Esophagus squamous epithelium (tissue), 4 donors: Measurements from ENCODE around the gene MICALL2.
A peak's percentile ranks its signal among the peaks of the same experiment; 100 is the strongest.

Source experiments
- POLR2A ChIP-seq, 4 donors: fragments of 450-650 bp; IDR thresholded peaks; one replicate each; pipeline ENCODE4 v1.6.1; 2017; ENCODE audit warnings: antibody characterized with exemption in 4 of 4, mild to moderate bottlenecking in 4 of 4, moderate library complexity in 3 of 4
- TF ChIP-seq, protein P1 (sequence below), 6 experiments: fragments of 450-650 bp in 4 of 6; fragments of 200-600 bp in 2 of 6; sonication (generic) in 2 of 6; IDR thresholded peaks; one replicate each; pipeline ENCODE4 v1.5.1; 2016 to 2019; ENCODE audit warnings: antibody characterized with exemption in 6 of 6, mild to moderate bottlenecking in 4 of 6, moderate library complexity in 4 of 6

DNA sequence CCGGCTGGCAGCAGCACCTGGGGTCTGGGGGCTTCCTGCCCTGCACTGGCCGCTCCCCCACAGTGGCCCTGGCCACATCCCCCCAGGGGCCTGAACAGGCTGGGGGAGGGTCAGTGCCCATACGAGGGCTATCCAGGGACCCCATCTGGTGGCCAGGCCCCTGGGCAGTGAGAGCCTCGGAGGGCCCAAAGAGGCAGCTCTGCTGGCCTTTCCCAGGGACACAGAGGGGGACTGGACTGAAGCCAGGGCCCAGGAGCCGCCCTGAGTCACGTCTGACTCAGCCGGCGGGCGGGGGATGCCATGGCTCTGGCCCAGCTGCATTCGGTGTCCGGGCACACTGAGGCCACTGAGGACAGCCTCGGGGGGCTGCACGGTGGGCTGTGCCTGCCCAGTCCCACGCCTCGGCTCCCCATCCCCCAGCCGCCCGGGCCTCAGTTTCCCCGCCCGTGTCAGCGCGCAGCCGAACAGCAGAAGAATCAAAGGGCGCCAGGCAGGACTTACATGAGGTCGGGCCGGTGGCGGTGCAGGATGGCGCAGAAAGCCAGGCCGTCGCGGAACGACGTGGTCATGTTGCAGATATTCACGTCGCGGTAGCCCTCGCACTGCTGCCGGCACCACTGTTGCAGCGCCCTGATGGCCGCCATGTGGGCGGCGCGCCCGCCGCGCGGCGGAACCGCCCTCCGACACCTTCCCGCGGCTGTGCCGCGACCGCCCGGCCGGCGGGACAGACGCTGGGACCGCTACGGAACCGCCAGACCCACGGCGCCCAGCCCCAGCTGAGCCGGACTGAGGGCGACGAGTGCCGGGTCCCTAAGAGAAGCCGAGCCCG, at the start of gene MICALL2:
- TF ChIP-seq POLR2A (IDR thresholded peaks at IDR 0.05) = peak in 3 of 4 donors; percentile 71 to 97 (median 97)
- TF ChIP-seq, protein P1, sequence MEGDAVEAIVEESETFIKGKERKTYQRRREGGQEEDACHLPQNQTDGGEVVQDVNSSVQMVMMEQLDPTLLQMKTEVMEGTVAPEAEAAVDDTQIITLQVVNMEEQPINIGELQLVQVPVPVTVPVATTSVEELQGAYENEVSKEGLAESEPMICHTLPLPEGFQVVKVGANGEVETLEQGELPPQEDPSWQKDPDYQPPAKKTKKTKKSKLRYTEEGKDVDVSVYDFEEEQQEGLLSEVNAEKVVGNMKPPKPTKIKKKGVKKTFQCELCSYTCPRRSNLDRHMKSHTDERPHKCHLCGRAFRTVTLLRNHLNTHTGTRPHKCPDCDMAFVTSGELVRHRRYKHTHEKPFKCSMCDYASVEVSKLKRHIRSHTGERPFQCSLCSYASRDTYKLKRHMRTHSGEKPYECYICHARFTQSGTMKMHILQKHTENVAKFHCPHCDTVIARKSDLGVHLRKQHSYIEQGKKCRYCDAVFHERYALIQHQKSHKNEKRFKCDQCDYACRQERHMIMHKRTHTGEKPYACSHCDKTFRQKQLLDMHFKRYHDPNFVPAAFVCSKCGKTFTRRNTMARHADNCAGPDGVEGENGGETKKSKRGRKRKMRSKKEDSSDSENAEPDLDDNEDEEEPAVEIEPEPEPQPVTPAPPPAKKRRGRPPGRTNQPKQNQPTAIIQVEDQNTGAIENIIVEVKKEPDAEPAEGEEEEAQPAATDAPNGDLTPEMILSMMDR (IDR thresholded peaks at IDR 0.05) = peak in 1 of 6 experiments; percentile 12
